A673 (cell line): ENCODE measurements around the gene AKAIN1. TPM values are rescaled to one million over a fixed set of nuclear protein-coding genes. Genes with fewer than 3 reads are reported as not detected.

Experiments
- BruUV-seq: library from RNA; stranded (reverse); fragments of 400-500 nt; replicated peaks from 2 replicates; lab custom pipeline; 2021; lab: Mats Ljungman, UMichigan
- CTCF ChIA-PET: fragments of 300-600 bp; sonication (Branson Sonifier 250); formaldehyde crosslinking; loops from one replicate; lab custom pipeline; 2022; ENCODE audit warnings: antibody characterized with exemption; lab: Charles Lee
- POLR2A ChIA-PET: fragments of 300-600 bp; sonication (Branson Sonifier 250); formaldehyde crosslinking; loops from one replicate; lab custom pipeline; 2022; ENCODE audit warnings: antibody characterized with exemption; ENCODE audit not compliant: low non-redundant PET; lab: Charles Lee
- DNase-seq: peaks from one replicate; pipeline ENCODE4 v3.0.0-alpha.2; 2015; ENCODE audit warnings: low spot score
- H3K27ac ChIP-seq: fragments of 200-600 bp; sonication (generic); 2 replicates; pipeline ENCODE4 v1.5.1; 2016; ENCODE audit warnings: mixed run types, low read depth, mild to moderate bottlenecking, mixed read lengths, antibody characterized with exemption, low read length; ENCODE audit not compliant: poor library complexity, severe bottlenecking
- H3K27me3 ChIP-seq: fragments of 200-600 bp; sonication (generic); replicated peaks from 2 replicates; pipeline ENCODE4 v1.6.1; 2017; ENCODE audit warnings: mixed run types, low read depth, mild to moderate bottlenecking, mixed read lengths, antibody characterized with exemption, low read length; ENCODE audit not compliant: insufficient read depth, poor library complexity
- H3K36me3 ChIP-seq: fragments of 200-600 bp; sonication (generic); 2 replicates; pipeline ENCODE4 v1.6.1; 2016; ENCODE audit warnings: mixed run types, mild to moderate bottlenecking, mixed read lengths, antibody characterized with exemption, low read length; ENCODE audit not compliant: insufficient read depth, poor library complexity, severe bottlenecking
- H3K4me1 ChIP-seq: fragments of 200-600 bp; sonication (generic); 2 replicates; pipeline ENCODE4 v1.6.1; 2017; ENCODE audit warnings: mixed run types, mild to moderate bottlenecking, mixed read lengths, antibody characterized with exemption, low read length; ENCODE audit not compliant: insufficient read depth, poor library complexity, severe bottlenecking
- H3K4me3 ChIP-seq: fragments of 200-600 bp; sonication (generic); 2 replicates; pipeline ENCODE4 v1.5.1; 2016; ENCODE audit warnings: low read depth, mixed run types, mild to moderate bottlenecking, mixed read lengths, low read length; ENCODE audit not compliant: poor library complexity, severe bottlenecking
- H3K9me3 ChIP-seq: fragments of 200-600 bp; sonication (generic); 2 replicates; pipeline ENCODE4 v1.6.1; 2016; ENCODE audit warnings: mixed run types, low read depth, mild to moderate bottlenecking, mixed read lengths, antibody characterized with exemption, low read length; ENCODE audit not compliant: poor library complexity, severe bottlenecking
- CTCF ChIP-seq: fragments of 300-800, 200-600 bp; sonication (generic); conservative IDR thresholded peaks from 2 replicates; pipeline ENCODE4 v1.5.1; 2017; ENCODE audit warnings: low read depth, mild to moderate bottlenecking, antibody characterized with exemption, low read length, moderate library complexity, mixed read lengths
- EZH2 ChIP-seq: fragments of 200-600 bp; sonication (generic); IDR thresholded peaks from 2 replicates; pipeline ENCODE4 v1.6.1; 2017; ENCODE audit warnings: borderline replicate concordance, low read depth, mild to moderate bottlenecking, mixed read lengths, antibody characterized with exemption, low read length; ENCODE audit not compliant: poor library complexity, severe bottlenecking
- intact Hi-C: fragments of 100-400 bp; cut with micrococcal nuclease; formaldehyde crosslinking; loops from one replicate; pipeline ENCODE4 v1.10.0; 2022; ENCODE audit not compliant: unreplicated experiment
- total RNA-seq: library from RNA; stranded (reverse); gene quantifications from 2 replicates; pipeline ENCODE4 v1.2.3, GENCODE V29; 2021

The AKAIN1 gene
- total RNA-seq, 1 experiment from 2014 or later = not detected

GRCh38 chr18:5097116-5097703 is 99.8 kb downstream of the AKAIN1 start:
- DNase-seq = no peak

GRCh38 chr18:5095239-5095638 is 101.8 kb downstream of the AKAIN1 start:
- intact Hi-C loops = no loop called here
- Histone ChIP-seq H3K4me1 (no peaks in the 10 kb centered on the region), H3K4me3 (no peak overlapping the region), H3K36me3 (no peaks in the 10 kb centered on the region), H3K27me3 (peaks cover 70% of the 10 kb centered on the region), H3K27ac (no peak overlapping the region), H3K9me3 (no peaks in the 10 kb centered on the region)
- no TSS peak for BruUV-seq
- TF ChIP-seq EZH2 = no peak
- TF ChIP-seq CTCF = no peak
- DNase-seq = no peak
- ChIA-PET POLR2A (no interaction called here), CTCF (no interaction called here)

More at GRCh38 chr18:5097116-5097703, 99.8 kb downstream of the AKAIN1 start:
- no TSS peak for BruUV-seq
- intact Hi-C loops = no loop called here
- Histone ChIP-seq H3K27me3 (peaks cover 82% of the 10 kb centered on the region), H3K9me3 (no peaks in the 10 kb centered on the region), H3K27ac (no peak overlapping the region), H3K4me3 (no peak overlapping the region), H3K4me1 (no peaks in the 10 kb centered on the region), H3K36me3 (no peaks in the 10 kb centered on the region)
- POLR2A ChIA-PET = interaction anchor here (0.6 kb wide), 1 partner anchor 67 kb away, joined by 3 read pairs; no protein-coding TSS in a partner anchor
- CTCF ChIA-PET = no interaction called here
- TF ChIP-seq CTCF (no peak), EZH2 (no peak)

GRCh38 chr18:5093902-5094301 is 103.2 kb downstream of the AKAIN1 start:
- ChIA-PET CTCF (no interaction called here), POLR2A (no interaction called here)
- peaks cover 57% of the 10 kb centered on the region for H3K27me3 ChIP-seq
- no peak overlapping the region for H3K4me3 ChIP-seq
- no peaks in the 10 kb centered on the region for H3K4me1 ChIP-seq
- no peak overlapping the region for H3K27ac ChIP-seq
- H3K9me3 ChIP-seq = no peaks in the 10 kb centered on the region
- no peaks in the 10 kb centered on the region for H3K36me3 ChIP-seq
- no peak for DNase-seq
- TF ChIP-seq CTCF (no peak), EZH2 (no peak)
- intact Hi-C loops = no loop called here
- no TSS peak for BruUV-seq

Other genes starting within 250 kb of the AKAIN1 start
- 14.4 and 14.8 TPM in 2 replicates for gene ZBTB14, start 98.5 kb upstream of the AKAIN1 start, total RNA-seq